HAP-1 (cell line): ENCODE results near the gene TRPV3.

Source experiments
- DNase-seq, 2 experiments: peaks; one replicate each; pipeline ENCODE4 v3.0.0-alpha.2; 2016 to 2020; ENCODE audit warnings: low spot score in 2 of 2
- H3K27me3 ChIP-seq: fragments of 250-450 bp; sonication (Bioruptor Pico); 2 replicates; pipeline ENCODE4 v1.5.1; 2020; ENCODE audit warnings: low read depth, mild to moderate bottlenecking, moderate library complexity
- H3K36me3 ChIP-seq: fragments of 250-450 bp; sonication (Bioruptor Pico); replicated peaks from 2 replicates; pipeline ENCODE4 v1.5.1; 2020; ENCODE audit warnings: mild to moderate bottlenecking
- H3K4me1 ChIP-seq: fragments of 250-450 bp; sonication (Bioruptor Pico); 2 replicates; pipeline ENCODE4 v1.5.1; 2020; ENCODE audit warnings: mild to moderate bottlenecking
- H3K4me3 ChIP-seq: fragments of 250-450 bp; sonication (Bioruptor Pico); 2 replicates; pipeline ENCODE4 v1.5.1; 2020; ENCODE audit warnings: mild to moderate bottlenecking, moderate library complexity
- H3K9me3 ChIP-seq: fragments of 250-450 bp; sonication (Bioruptor Pico); 2 replicates; pipeline ENCODE4 v1.5.1; 2020; ENCODE audit warnings: mild to moderate bottlenecking, moderate library complexity
- in situ Hi-C: fragments of 300-500 bp; cut with MboI; formaldehyde crosslinking; loops from 3 replicates; pipeline ENCODE4 v1.14.3; 2020; ENCODE audit warnings: low sequenced_read_pairs, inconsistent platforms, mixed read lengths

TRPV3 gene

GRCh38 chr17:3557768-3558583 is at the start of gene TRPV3:
Gene TRPV3, minus strand, starts transcription at chr17:3557812. Its CDS starts 2,962 bp downstream, at chr17:3554850.
- no peaks in the 10 kb centered on the region for H3K9me3 ChIP-seq
- in situ Hi-C loops = no loop called here
- H3K27me3 ChIP-seq = no peaks in the 10 kb centered on the region
- no peaks in the 10 kb centered on the region for H3K4me1 ChIP-seq
- H3K36me3 ChIP-seq = no peaks in the 10 kb centered on the region
- DNase-seq = no peak
- H3K4me3 ChIP-seq = no peak within 1 kb of the TSS

GRCh38 chr17:3603870-3604259 is 46.3 kb upstream of the TRPV3 start:
- in situ Hi-C loops = no loop called here
- no peaks in the 10 kb centered on the region for H3K27me3 ChIP-seq
- H3K4me1 ChIP-seq = no peaks in the 10 kb centered on the region
- no peak overlapping the region for H3K4me3 ChIP-seq
- no peak for DNase-seq
- H3K36me3 ChIP-seq = peaks cover 9% of the 10 kb centered on the region
- no peaks in the 10 kb centered on the region for H3K9me3 ChIP-seq

DNA sequence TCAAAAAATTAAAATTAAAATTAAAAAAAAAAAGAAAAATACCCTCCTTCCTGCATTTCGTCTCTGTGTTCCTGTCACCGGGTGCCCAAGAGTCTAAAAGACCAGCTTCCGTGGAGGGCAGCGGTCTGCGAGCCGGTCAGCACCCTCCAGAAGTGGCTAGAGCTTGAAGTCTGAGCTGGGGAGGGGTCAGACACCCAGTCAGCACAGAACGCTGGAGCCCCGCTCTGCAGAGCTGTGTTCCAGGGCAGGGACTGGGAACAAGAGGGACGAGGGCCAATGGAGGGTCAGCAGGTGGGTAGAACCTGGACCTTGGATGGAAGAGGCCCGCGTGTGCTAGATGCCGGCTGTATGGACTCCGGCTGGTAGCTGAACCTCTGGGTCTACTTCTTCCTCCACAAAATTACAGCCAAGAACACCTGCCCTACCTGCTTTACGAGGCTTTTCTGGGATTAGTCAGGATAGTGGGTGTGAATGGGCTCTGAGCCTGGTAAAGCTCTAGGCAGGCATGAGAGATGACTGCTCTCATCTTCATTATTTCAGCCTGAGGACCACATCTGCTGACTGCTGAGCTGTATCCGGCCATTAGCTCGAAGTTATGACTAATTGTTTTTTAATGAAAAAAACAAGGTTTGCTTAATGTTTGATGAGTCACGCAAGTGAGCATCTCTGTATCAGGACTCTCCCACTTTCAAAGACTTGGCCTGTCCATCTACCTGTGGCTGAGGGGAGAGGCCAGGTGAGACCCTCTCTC is 45.7 kb upstream of the TRPV3 start:
- no peaks in the 10 kb centered on the region for H3K4me1 ChIP-seq
- H3K27me3 ChIP-seq = no peaks in the 10 kb centered on the region
- peaks cover 3% of the 10 kb centered on the region; the same call in 1 of the 2 replicates for H3K36me3 ChIP-seq
- H3K9me3 ChIP-seq = no peaks in the 10 kb centered on the region
- DNase-seq = no peak
- in situ Hi-C loops = no loop called here
- H3K4me3 ChIP-seq = no peak overlapping the region

GRCh38 chr17:3602499-3602898 is 44.9 kb upstream of the TRPV3 start:
- H3K4me1 ChIP-seq = no peaks in the 10 kb centered on the region
- no peak overlapping the region for H3K4me3 ChIP-seq
- in situ Hi-C loops = no loop called here
- DNase-seq = peak; percentile 11 to 45
- H3K9me3 ChIP-seq = no peaks in the 10 kb centered on the region
- no peaks in the 10 kb centered on the region for H3K27me3 ChIP-seq
- H3K36me3 ChIP-seq = 0 out of 2 replicates have a peak, but pooled peaks cover 2% of the 10 kb centered on the region

DNA sequence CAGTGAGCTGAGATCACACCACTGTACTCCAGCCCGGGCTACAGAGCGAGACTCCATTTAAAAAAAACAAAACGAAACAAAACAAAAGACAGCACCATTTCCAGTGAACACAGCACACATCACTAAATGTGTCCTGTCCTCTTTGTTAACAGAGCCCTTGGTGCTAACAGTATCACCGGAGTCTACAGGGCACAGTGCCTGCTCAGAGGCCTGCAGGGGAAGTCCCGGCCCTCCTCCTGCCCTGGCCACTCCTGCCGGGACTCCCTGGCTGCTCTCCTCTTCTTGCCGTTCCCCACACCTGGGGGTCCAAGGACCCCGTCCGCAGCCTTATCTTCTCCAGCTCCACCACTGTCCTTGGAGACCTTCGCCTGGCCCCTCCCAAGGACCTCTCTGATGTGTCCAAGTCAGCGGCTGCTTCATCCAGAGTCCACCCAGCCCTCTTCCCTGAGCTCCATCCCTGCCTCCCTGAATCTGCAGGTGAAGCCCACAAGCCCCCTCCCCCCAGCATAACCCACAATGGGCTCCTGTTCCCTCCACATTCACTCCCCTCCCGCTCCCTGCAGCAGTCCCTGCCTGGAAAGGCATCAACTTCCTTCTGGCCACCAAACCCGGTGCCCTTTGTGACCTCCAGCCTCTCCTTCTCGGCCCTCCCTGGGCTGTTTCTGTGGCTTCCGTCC is 43.1 kb upstream of the TRPV3 start:
- H3K4me1 ChIP-seq = no peaks in the 10 kb centered on the region
- H3K36me3 ChIP-seq = no peaks in the 10 kb centered on the region
- no peak for DNase-seq
- no peaks in the 10 kb centered on the region for H3K27me3 ChIP-seq
- no peaks in the 10 kb centered on the region for H3K9me3 ChIP-seq
- in situ Hi-C loops = no loop called here
- no peak overlapping the region for H3K4me3 ChIP-seq

DNA sequence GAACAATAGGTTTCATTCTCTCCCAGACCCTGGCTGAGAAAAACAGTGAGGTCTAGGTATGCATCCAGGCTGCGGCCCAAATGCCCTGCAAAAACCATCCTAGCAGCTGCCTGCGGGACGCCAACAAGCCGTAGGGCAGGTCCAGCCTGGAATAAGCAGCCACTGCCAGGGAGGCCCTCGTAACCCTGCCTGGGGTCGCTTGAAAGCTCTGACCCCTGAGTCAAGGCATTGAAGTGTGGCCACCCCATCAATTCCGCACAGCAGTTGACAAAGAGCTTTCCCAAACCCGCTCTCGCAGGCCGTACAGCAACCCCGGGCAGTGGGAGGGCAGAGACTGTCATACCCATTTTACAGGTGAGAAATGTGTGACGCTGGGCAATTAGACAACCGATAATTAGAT is 40.5 kb upstream of the TRPV3 start:
- H3K4me3 ChIP-seq = no peak overlapping the region
- no peaks in the 10 kb centered on the region for H3K4me1 ChIP-seq
- in situ Hi-C loops = no loop called here
- H3K9me3 ChIP-seq = no peaks in the 10 kb centered on the region
- no peaks in the 10 kb centered on the region for H3K36me3 ChIP-seq
- no peak for DNase-seq
- no peaks in the 10 kb centered on the region for H3K27me3 ChIP-seq

DNA sequence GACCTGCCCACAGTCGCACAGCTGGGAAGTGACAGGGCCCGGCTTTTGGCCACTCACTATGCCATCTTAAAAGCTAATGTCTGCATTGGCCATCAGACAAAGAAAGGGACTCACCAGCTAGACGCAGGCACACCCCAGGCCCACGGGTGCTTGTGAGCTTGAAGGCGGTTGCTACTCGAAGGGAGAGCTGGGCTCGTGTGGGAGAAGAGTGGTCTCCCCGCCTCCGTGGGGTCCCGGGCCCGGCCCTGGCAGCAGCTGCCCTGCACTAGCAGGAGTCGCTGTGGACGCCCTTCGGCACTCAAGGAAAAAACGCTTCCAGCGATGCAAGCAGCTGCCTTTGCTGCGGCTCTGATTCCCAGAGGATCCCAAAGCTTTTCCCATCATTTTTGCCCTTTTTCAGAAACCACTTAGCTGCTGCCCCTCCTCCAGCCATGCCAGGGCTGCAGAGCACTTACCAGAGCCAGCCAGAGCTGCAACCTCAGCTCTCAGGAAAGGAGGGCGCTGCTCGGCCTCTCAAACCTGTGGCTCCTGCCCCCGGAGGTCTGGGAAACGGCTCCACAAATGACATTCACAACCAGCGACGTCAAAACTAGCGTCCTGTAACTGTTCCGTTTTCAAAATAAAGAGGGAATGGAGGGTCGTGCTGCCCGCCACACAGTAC is 39.3 kb upstream of the TRPV3 start:
- Histone ChIP-seq H3K27me3 (no peaks in the 10 kb centered on the region), H3K4me3 (no peak overlapping the region), H3K4me1 (no peaks in the 10 kb centered on the region), H3K36me3 (no peaks in the 10 kb centered on the region), H3K9me3 (no peaks in the 10 kb centered on the region)
- no peak for DNase-seq
- in situ Hi-C loops = no loop called here

GRCh38 chr17:3594976-3595375 is 37.4 kb upstream of the TRPV3 start:
- in situ Hi-C loops = no loop called here
- no peak for DNase-seq
- no peaks in the 10 kb centered on the region for H3K4me1 ChIP-seq

GRCh38 chr17:3594051-3594800 is 36.6 kb upstream of the TRPV3 start:
- in situ Hi-C loops = no loop called here
- Histone ChIP-seq H3K36me3 (no peaks in the 10 kb centered on the region), H3K4me3 (no peak overlapping the region), H3K9me3 (no peaks in the 10 kb centered on the region), H3K4me1 (no peaks in the 10 kb centered on the region), H3K27me3 (no peaks in the 10 kb centered on the region)
- no peak for DNase-seq

More at GRCh38 chr17:3594976-3595375, 37.4 kb upstream of the TRPV3 start:
- no peaks in the 10 kb centered on the region for H3K9me3 ChIP-seq
- H3K27me3 ChIP-seq = no peaks in the 10 kb centered on the region
- no peaks in the 10 kb centered on the region for H3K36me3 ChIP-seq
- H3K4me3 ChIP-seq = no peak overlapping the region

- Histone ChIP-seq H3K36me3 (no peaks in the 10 kb centered on the region), H3K4me1 (no peaks in the 10 kb centered on the region), H3K27me3 (no peaks in the 10 kb centered on the region), H3K4me3 (no peak overlapping the region), H3K9me3 (no peaks in the 10 kb centered on the region)
- in situ Hi-C loops = no loop called here
- no peak for DNase-seq
Observed at GRCh38 chr17:3593384-3593783, 35.8 kb upstream of the TRPV3 start.

GRCh38 chr17:3592216-3592860 is 34.7 kb upstream of the TRPV3 start:
- no peak overlapping the region for H3K4me3 ChIP-seq
- no peaks in the 10 kb centered on the region for H3K36me3 ChIP-seq
- H3K4me1 ChIP-seq = no peaks in the 10 kb centered on the region
- no peak for DNase-seq
- in situ Hi-C loops = no loop called here
- H3K27me3 ChIP-seq = no peaks in the 10 kb centered on the region
- no peaks in the 10 kb centered on the region for H3K9me3 ChIP-seq

- no peak for DNase-seq
- Histone ChIP-seq H3K4me3 (no peak overlapping the region), H3K9me3 (no peaks in the 10 kb centered on the region), H3K27me3 (no peaks in the 10 kb centered on the region), H3K4me1 (no peaks in the 10 kb centered on the region), H3K36me3 (no peaks in the 10 kb centered on the region)
- in situ Hi-C loops = no loop called here
Observed at GRCh38 chr17:3590768-3591167, 33.2 kb upstream of the TRPV3 start.

- H3K4me3 ChIP-seq = no peak overlapping the region
- no peaks in the 10 kb centered on the region for H3K4me1 ChIP-seq
- H3K9me3 ChIP-seq = no peaks in the 10 kb centered on the region
- no peak for DNase-seq
- in situ Hi-C loops = no loop called here
- no peaks in the 10 kb centered on the region for H3K36me3 ChIP-seq
- H3K27me3 ChIP-seq = no peaks in the 10 kb centered on the region
Observed at GRCh38 chr17:3590231-3590630, 32.6 kb upstream of the TRPV3 start.
